ENCODE data around the gene MARCHF9. TPM values are rescaled to one million over a fixed set of nuclear protein-coding genes. Genes with fewer than 3 reads are reported as not detected.

The MARCHF9 gene
- total RNA-seq, 4 donors from 2014 or later = 2.4 to 8.7 (median 5.1) TPM

- no peak for TF ChIP-seq CTCF (IDR thresholded peaks at IDR 0.05)
- no peak for DNase-seq (ENCODE audit: low spot score)
- no peak for ATAC-seq (ENCODE audit: low FRiP score)
Observed at GRCh38 chr12:57752668-57753000, 2.3 kb upstream of the MARCHF9 start.

GRCh38 chr12:57753756-57754337 is 1.1 kb upstream of the MARCHF9 start:
- TF ChIP-seq CTCF (IDR thresholded peaks at IDR 0.05) = no peak
- ATAC-seq (ENCODE audit: low FRiP score) = no peak
- no peak for DNase-seq (ENCODE audit: low spot score)

- no peak for TF ChIP-seq CTCF (IDR thresholded peaks at IDR 0.05)
- ATAC-seq (ENCODE audit: low FRiP score) = no peak
- no peak for DNase-seq (ENCODE audit: low spot score)
Observed at GRCh38 chr12:57755194-57755453, 221 bp downstream of the MARCHF9 start.

- ATAC-seq (ENCODE audit: low FRiP score) = no peak
- DNase-seq (ENCODE audit: low spot score) = no peak
- TF ChIP-seq CTCF (IDR thresholded peaks at IDR 0.05) = no peak
Observed at GRCh38 chr12:57755454-57756372, 810 bp downstream of the MARCHF9 start.

GRCh38 chr12:57756406-57757341 is 1.8 kb downstream of the MARCHF9 start:
- no peak for TF ChIP-seq CTCF (IDR thresholded peaks at IDR 0.05)
- DNase-seq (ENCODE audit: low spot score) (no peak), ATAC-seq (ENCODE audit: low FRiP score) (no peak)

GRCh38 chr12:57757771-57758170 is 2.9 kb downstream of the MARCHF9 start:
- DNase-seq (ENCODE audit: low spot score) (no peak), ATAC-seq (ENCODE audit: low FRiP score) (no peak)
- no peak for TF ChIP-seq CTCF (IDR thresholded peaks at IDR 0.05)
